Mucosa of gallbladder (tissue), 1 donor: Measurements from ENCODE around the gene P2RX5. TPM values are rescaled to one million over a fixed set of nuclear protein-coding genes. Genes with fewer than 3 reads are reported as not detected.

Experiments
- DNase-seq: peaks from one replicate; pipeline ENCODE4 v3.0.0-alpha.2; 2020; ENCODE audit warnings: low spot score
- total RNA-seq: library from RNA; stranded (reverse); gene quantifications from one replicate; pipeline ENCODE4 v1.2.1, GENCODE V29; 2021
- donor health status: DM: no; HTN: no; CAD: no.

P2RX5 gene
- total RNA-seq, 1 donor from 2014 or later = 2.0 TPM

DNA sequence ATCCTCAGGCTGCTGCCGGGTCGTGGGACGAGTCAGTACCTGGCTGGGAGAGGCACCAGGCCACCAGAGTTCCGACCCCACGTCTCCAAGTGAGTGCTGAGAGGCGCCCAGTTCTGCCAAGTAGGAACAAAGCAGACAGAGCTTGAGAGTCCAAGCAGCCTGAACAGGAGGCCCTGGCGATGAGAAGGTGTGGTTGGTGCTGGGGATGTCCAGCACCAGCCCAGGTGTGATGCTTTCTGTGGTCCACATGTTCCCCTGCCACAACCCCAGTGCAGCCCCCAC lies 38.4 kb downstream of the P2RX5 start:
- DNase-seq = no peak

GRCh38 chr17:3656755-3657587 lies 39.0 kb downstream of the P2RX5 start:
- DNase-seq = no peak

DNA sequence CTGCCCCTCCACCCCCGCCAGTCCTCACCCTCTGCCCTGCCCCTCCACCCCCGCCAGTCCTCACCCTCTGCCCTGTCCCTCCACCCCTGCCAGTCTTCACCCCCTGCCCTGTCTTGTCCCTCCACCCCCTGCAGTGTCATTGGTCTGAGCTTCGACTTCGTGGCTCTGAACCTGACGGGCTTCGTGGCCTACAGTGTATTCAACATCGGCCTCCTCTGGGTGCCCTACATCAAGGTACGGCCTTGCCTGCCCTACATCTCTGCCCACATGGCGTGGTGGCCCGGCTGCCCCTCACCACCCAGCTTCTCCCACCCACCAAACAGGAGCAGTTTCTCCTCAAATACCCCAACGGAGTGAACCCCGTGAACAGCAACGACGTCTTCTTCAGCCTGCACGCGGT lies 39.6 kb downstream of the P2RX5 start:
- DNase-seq = no peak

DNA sequence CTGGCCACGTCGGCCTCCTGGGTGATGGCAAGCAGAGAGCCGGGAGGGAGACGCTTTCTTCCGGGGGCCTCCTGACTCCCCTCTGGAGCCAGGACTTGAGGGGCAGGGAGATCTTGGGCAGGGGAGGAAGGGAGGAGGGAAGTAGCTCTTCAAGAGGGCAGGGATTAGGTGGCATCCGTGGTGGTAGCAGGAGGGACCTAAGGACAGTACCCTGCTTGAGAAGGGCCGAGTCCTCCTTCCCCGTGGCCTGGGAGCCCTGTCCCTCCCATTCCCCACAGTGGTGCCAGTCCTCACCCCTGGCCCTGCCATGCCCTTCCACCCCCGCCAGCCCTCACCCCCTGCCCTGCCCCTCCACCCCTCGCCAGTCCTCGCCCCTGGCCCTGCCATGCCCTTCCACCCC lies 40.2 kb downstream of the P2RX5 start:
- DNase-seq = no peak

DNA sequence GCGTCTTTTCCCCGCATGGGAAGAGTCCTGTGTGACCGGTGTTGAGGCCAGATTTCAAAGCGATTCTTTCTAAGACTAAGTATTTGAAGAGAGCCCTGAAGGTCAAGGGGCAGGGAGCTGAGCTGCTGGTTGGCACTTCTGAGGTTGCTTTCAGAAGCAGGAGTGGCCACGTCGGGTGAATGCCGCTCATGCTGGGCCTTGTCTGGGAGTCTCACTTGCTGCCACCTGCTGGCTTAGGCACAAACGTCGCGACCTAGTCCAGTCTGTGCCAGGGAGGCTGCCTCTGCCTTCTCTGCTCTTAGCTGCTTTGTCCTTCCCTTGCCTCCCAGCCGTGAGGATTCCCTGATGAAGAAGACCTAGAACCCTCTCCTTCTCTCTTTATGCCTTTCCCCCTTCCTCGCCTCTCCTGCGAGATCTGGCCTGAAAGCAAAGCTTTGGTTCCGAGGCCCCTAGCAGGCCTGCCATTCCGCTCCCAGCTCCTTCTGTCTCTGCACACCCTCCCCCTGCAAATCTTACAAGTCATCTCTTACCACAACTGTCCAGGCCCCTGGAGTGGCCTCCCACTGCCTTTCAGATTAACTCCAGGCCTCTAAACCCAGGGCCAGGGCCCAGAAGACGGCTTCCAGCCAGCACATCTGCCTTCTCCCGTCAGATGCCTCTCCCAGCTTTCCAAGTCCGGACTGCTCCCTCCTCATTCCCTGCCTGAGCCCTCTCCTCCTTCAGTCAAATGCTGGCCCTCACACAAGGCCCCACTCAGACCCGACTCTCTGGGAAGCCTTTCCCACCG lies 48.0 kb downstream of the P2RX5 start:
- DNase-seq = peak; percentile 64

DNA sequence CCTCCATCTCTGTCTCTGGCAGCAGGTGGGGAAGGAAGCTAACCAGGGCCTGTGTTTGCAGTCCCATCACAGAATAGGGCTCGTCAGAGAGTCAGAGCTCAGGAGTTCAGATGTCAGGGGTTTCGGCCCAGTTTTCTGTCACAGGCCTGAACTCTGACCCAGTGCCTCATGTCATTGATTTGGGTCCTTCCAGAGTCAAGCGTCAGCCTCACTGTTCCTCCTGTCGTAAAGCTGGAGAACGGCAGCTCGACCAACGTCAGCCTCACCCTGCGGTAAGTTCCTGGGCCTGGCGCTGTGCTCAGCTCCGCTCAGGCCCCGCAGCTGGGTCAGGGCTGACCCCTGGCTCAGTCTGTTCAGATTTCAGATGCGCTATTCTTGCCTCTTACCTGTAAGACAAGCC lies 48.7 kb downstream of the P2RX5 start:
- no peak for DNase-seq

DNA sequence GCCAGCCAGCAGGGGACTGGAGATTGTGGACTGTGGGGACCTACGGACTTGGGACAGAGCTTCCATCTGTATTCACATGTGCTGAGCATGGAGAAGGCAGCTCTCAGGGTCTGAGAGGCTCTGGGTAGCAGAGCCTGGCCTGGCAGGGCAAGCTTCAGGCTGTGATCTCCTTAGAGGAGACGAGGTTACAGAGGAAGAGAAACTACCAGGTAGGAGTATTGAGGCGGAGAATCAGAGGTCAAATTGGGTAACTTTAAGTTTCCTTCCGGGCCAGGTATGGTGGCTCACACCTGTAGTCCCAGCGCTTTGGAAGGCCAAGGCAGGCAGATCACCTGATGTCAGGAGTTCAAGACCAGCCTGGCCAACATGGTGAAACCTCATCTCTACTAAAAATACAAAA lies 50.6 kb downstream of the P2RX5 start:
- DNase-seq = no peak

- no peak for DNase-seq
Observed at GRCh38 chr17:3643889-3644349, 52.0 kb downstream of the P2RX5 start.

GRCh38 chr17:3641717-3642486 lies 54.1 kb downstream of the P2RX5 start:
- DNase-seq = no peak

DNA sequence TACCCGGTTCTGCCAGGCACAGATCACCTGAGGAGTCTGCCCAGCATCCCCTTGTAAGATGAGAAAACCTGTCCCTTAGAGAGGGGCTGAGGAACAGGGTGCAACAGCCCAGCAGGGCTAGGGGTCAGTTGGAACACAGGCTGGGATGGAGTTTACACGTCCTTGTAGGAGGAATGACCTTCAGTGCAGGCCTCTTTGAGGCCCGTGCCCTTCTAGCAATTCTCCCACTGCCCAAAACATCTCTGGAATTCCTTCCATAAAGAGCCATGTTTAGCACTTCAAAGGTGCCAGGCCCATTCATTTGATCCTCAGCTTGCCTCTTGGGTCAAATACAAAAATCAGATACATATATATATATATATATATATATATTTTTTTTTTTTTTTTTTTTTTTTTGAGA lies 54.9 kb downstream of the P2RX5 start:
- no peak for DNase-seq

DNA sequence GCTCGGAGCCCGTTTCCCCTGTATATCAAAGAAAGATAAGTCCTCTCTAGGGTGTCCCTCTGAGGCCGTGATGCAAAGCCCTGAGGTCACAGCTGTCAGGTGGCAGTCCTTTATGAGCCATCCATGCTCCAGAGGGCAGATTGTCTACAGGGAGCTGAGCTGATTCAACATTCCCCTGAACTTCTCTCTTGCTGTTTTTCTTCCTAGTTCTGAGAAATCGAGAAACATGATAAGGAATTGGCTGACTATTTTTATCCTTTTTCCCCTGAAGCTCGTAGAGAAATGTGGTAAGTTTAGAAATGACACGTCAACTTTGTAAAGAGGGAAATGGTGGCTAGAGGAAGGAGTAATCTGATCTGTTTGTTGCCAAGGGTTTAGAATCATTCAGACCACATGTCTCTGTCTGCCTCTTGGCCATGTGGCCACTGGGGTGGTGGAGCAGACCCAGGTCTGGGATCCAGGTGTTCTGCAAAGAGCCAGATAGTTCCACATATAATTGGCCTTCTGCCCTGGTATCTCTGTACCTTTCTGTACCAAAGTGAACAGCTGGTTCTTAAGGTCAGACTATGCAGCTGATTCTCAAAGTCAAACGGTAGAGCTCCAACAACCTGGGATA lies 55.9 kb downstream of the P2RX5 start:
- no peak for DNase-seq

GRCh38 chr17:3636908-3637373 lies 59.0 kb downstream of the P2RX5 start:
- no peak for DNase-seq

DNA sequence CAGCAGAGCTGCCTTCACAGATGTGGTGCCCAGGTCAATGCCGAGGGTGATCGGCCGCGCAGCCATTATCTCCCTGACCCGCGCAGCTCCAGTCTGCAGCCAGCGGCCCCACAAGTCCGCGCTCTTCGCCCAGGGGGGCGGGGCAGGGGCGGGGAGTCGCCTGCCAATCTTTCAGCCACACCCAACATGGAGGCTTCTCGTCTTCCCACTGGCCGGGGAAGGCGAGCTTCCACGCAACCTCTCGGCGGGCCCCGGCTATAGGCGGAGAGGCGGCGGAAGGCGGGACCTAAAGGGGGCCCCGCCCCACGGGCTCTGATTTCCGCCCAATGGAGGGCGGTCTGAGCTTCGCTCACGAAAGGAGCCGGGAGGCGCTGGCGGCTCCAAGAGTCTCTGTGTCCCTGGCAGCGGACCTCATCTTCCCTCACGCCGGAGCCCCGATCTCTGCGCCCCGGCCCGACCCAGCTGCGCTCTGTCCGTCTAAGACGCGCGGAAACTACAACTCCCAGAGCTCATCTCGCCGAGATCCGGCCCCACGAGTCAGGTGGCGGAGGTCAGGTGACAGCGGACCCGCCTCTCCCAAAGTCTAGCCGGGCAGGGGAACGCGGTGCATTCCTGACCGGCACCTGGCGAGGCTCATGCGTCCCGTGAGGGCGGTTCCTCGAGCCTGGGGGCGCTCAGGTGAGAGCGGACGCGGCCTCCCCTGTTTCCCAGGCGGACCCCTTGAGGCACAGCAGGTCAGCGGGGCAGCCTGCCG lies 59.6 kb downstream of the P2RX5 start, which contains the start of the genes CTNS and SHPK:
Gene CTNS (plus strand): TSS at position 607 of the 754 bp plus-strand sequence. CDS start 3,447 bp downstream, outside the sequence.
Gene SHPK (minus strand): TSS at position 97 of the 754 bp plus-strand sequence. CDS start 31 bp downstream, at position 66.
- DNase-seq = peak; percentile 97

DNA sequence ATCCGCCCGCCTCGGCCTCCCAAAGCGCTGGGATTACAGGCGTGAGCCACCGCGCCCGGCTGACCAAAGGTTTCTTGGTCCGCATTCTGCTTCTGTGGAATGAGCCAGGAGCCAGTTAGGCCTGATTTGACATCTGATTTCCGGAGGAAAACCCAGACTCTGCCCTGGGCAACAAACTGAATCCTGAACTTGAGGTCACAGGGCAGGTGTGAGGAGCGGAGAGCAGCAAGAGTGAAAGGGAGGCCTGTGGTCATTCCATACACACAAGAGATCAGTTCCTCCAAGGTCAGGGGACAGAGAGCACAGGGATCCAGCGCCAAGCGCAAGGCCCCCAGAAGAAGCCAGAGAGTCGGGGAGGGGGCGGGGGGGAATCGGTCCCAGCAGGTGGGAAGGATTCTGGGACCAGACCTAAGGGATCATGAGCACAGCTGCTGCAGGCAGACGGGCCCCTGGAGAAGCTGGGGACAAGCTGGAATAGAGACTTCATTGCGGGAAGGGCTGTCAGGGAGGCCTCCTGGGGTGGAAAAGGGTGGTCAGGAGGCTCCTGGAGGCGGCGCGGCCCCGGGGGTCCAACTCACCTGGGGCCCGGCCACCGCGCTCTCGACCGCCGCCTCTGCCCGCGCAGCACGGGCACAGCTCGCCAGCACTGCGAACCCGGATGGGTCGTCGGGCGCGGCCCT lies 60.3 kb downstream of the P2RX5 start:
- DNase-seq = no peak

GRCh38 chr17:3632287-3632686 lies 63.7 kb downstream of the P2RX5 start:
- DNase-seq = no peak

GRCh38 chr17:3630781-3631180 lies 65.2 kb downstream of the P2RX5 start:
- DNase-seq = no peak

- DNase-seq = no peak
Observed at GRCh38 chr17:3627769-3628167, 68.2 kb downstream of the P2RX5 start.

GRCh38 chr17:3626831-3627768 lies 68.9 kb downstream of the P2RX5 start:
- DNase-seq = no peak
